HCT116 (cell line): ENCODE data around the gene PIAS3. TPM values are rescaled to one million over a fixed set of nuclear protein-coding genes. Genes with fewer than 3 reads are reported as not detected.

ENCODE experiments used
- ATAC-seq: fragments of 200-7000 bp; cut with Tn5 transposase; 2 replicates; pipeline ENCODE4 v1.9.1; 2020; ENCODE audit warnings: mild to moderate bottlenecking, moderate library complexity
- BruUV-seq: library from RNA; stranded (reverse); fragments of 400-500 nt; replicated peaks from 2 replicates; lab custom pipeline; 2021; lab: Mats Ljungman, UMichigan
- CTCF ChIA-PET: fragments of 300-600 bp; sonication (Branson Sonifier 250); formaldehyde crosslinking; loops from one replicate; lab custom pipeline; 2021; ENCODE audit warnings: antibody characterized with exemption; lab: Charles Lee
- POLR2A ChIA-PET: fragments of 300-600, 350-600 bp; sonication (Branson Sonifier 250); formaldehyde crosslinking; loops from one replicate; lab custom pipeline; 2021; ENCODE audit warnings: antibody characterized with exemption; lab: Charles Lee
- RAD21 ChIA-PET, 2 experiments: fragments of 300-600 bp; sonication (Branson Sonifier 250); formaldehyde crosslinking; loops; one replicate each; lab custom pipeline; 2023; ENCODE audit warnings: low total read pairs in 2 of 2; ENCODE audit not compliant: uncharacterized antibody in 2 of 2, unreplicated experiment in 2 of 2, low non-redundant PET in 1 of 2; lab: Charles Lee
- DNase-seq: peaks from one replicate; pipeline ENCODE4 v3.0.0-alpha.2; 2010; ENCODE audit warnings: low read depth, low spot score
- H2AFZ ChIP-seq: fragments of 200-600 bp; shearing (Covaris generic), sonication (generic); 2 replicates; pipeline ENCODE4 v1.6.1; 2017; ENCODE audit warnings: low read depth, mixed run types, mixed read lengths, antibody characterized with exemption, low read length; ENCODE audit not compliant: poor library complexity, severe bottlenecking
- H3K27ac ChIP-seq: 2 replicates; pipeline ENCODE4 v1.5.1; 2012; ENCODE audit warnings: low read depth, low read length
- H3K27me3 ChIP-seq: fragments of 200-600 bp; sonication (generic); 2 replicates; pipeline ENCODE4 v1.6.1; 2016; ENCODE audit warnings: mixed run types, low read length, mixed read lengths; ENCODE audit not compliant: insufficient read depth
- H3K36me3 ChIP-seq, 2 experiments: fragments of 200-500 bp in 1 of 2; fragments of 200-600 bp in 1 of 2; sonication (Bioruptor generic) in 1 of 2; sonication (generic) in 1 of 2; 2 replicates each; pipeline versions ENCODE4 v1.5.1 to v1.6.1; 2014 to 2016; ENCODE audit warnings: low read length in 2 of 2, inconsistent platforms in 1 of 2, mixed read lengths in 1 of 2, mixed run types in 1 of 2; ENCODE audit not compliant: insufficient read depth in 2 of 2, control insufficient read depth in 1 of 2
- H3K4me1 ChIP-seq, 2 experiments: fragments of 200-600 bp in 1 of 2; sonication (generic) in 1 of 2; 2 replicates each; pipeline versions ENCODE4 v1.5.1 to v1.6.1; 2012 to 2017; ENCODE audit warnings: low read length in 2 of 2, inconsistent platforms in 1 of 2, mild to moderate bottlenecking in 1 of 2, mixed read lengths in 1 of 2, mixed run types in 1 of 2, moderate library complexity in 1 of 2; ENCODE audit not compliant: insufficient read depth in 2 of 2, control insufficient read depth in 1 of 2
- H3K4me2 ChIP-seq: fragments of 200-600 bp; sonication (generic); 2 replicates; pipeline ENCODE4 v1.6.1; 2017; ENCODE audit warnings: mixed run types, low read length, mixed read lengths
- H3K4me3 ChIP-seq, 2 experiments: fragments of 200-600 bp in 1 of 2; sonication (generic) in 1 of 2; replicated peaks in 1 of 2; 2 replicates each; pipeline ENCODE4 v1.5.1; 2011 to 2016; ENCODE audit warnings: low read length in 2 of 2, control low read depth in 1 of 2, low read depth in 1 of 2, mild to moderate bottlenecking in 1 of 2, mixed read lengths in 1 of 2, mixed run types in 1 of 2
- H3K79me2 ChIP-seq: fragments of 200-600 bp; sonication (generic); 2 replicates; pipeline ENCODE4 v1.6.1; 2017; ENCODE audit warnings: mild to moderate bottlenecking, mixed run types, low read length, moderate library complexity, mixed read lengths; ENCODE audit not compliant: insufficient read depth
- H3K9ac ChIP-seq: fragments of 200-600 bp; sonication (generic); 2 replicates; pipeline ENCODE4 v1.6.1; 2016; ENCODE audit warnings: low read length, mixed read lengths
- H3K9me2 ChIP-seq: fragments of 200-600 bp; sonication (generic), shearing (Covaris generic); 2 replicates; pipeline ENCODE4 v1.6.1; 2017; ENCODE audit warnings: mixed run types, mild to moderate bottlenecking, moderate library complexity; ENCODE audit not compliant: insufficient read depth
- H3K9me3 ChIP-seq, 2 experiments: fragments of 200-500 bp in 1 of 2; fragments of 200-600 bp in 1 of 2; sonication (Bioruptor generic) in 1 of 2; sonication (generic) in 1 of 2; 2 replicates each; pipeline ENCODE4 v1.6.1; 2014 to 2017; ENCODE audit warnings: low read length in 2 of 2, mixed read lengths in 2 of 2, inconsistent platforms in 1 of 2, low read depth in 1 of 2, mild to moderate bottlenecking in 1 of 2, mixed run types in 1 of 2, moderate library complexity in 1 of 2; ENCODE audit not compliant: control insufficient read depth in 1 of 2, insufficient read depth in 1 of 2
- H4K20me1 ChIP-seq: fragments of 200-600 bp; sonication (generic), shearing (Covaris generic); 2 replicates; pipeline ENCODE4 v1.6.1; 2017; ENCODE audit warnings: mixed run types, mild to moderate bottlenecking, moderate library complexity; ENCODE audit not compliant: insufficient read depth
- CBX3 ChIP-seq: IDR thresholded peaks from 2 replicates; pipeline ENCODE4 v1.6.1; 2012; ENCODE audit warnings: low read depth
- CTCF ChIP-seq, 3 experiments: fragments of 200-600 bp in 1 of 3; sonication (generic) in 1 of 3; IDR thresholded peaks in 2 of 3; conservative IDR thresholded peaks in 1 of 3; 2 replicates each; pipeline ENCODE4 v1.5.1; 2012 to 2017; ENCODE audit warnings: low read depth in 2 of 3, low read length in 2 of 3, antibody characterized with exemption in 1 of 3, borderline replicate concordance in 1 of 3, control low read depth in 1 of 3, mild to moderate bottlenecking in 1 of 3, mixed read lengths in 1 of 3, mixed run types in 1 of 3, moderate library complexity in 1 of 3; ENCODE audit not compliant: insufficient read depth in 1 of 3
- ELF1 ChIP-seq: IDR thresholded peaks from 2 replicates; pipeline ENCODE4 v1.6.1; 2012; ENCODE audit warnings: low read depth, borderline replicate concordance
- EZH2phosphoT487 ChIP-seq: fragments of 200-600 bp; IDR thresholded peaks from 2 replicates; pipeline ENCODE4 v1.6.1; 2018; ENCODE audit warnings: antibody characterized with exemption, borderline replicate concordance
- JUND ChIP-seq: IDR thresholded peaks from 2 replicates; pipeline ENCODE4 v1.6.1; 2012
- RAD21 ChIP-seq: IDR thresholded peaks from 2 replicates; pipeline ENCODE4 v1.6.1; 2012; ENCODE audit warnings: low read depth, mild to moderate bottlenecking
- SIN3A ChIP-seq: IDR thresholded peaks from 2 replicates; pipeline ENCODE4 v1.6.1; 2012; ENCODE audit warnings: low read depth
- SRF ChIP-seq: IDR thresholded peaks from 2 replicates; pipeline ENCODE4 v1.6.1; 2012; ENCODE audit warnings: low read depth
- YY1 ChIP-seq: IDR thresholded peaks from 2 replicates; pipeline ENCODE4 v1.6.1; 2011; ENCODE audit warnings: low read length, low read depth, moderate library complexity, mild to moderate bottlenecking; ENCODE audit not compliant: insufficient replicate concordance; ENCODE audit errors: extremely low read depth
- ZBTB33 ChIP-seq: IDR thresholded peaks from 2 replicates; pipeline ENCODE4 v1.6.1; 2011; ENCODE audit warnings: mild to moderate bottlenecking, low read length, moderate library complexity; ENCODE audit not compliant: insufficient replicate concordance; ENCODE audit errors: extremely low read depth
- intact Hi-C: fragments of 100-400 bp; cut with micrococcal nuclease; formaldehyde crosslinking; loops from 2 replicates; pipeline ENCODE4 v1.10.0; 2022
- total RNA-seq: library from RNA; stranded (reverse); gene quantifications from one replicate; pipeline ENCODE4 v1.2.1, GENCODE V29; 2021; ENCODE audit not compliant: unreplicated experiment
- TF ChIP-seq, protein P1 (sequence below): IDR thresholded peaks from 2 replicates; pipeline ENCODE4 v1.6.1; 2012

The PIAS3 gene
- total RNA-seq, 1 experiment from 2014 or later: 31.2 TPM

GRCh38 chr1:145901312-145902021 lies 42.6 kb upstream of the PIAS3 start:
- no peaks in the 10 kb centered on the region for H3K27me3 ChIP-seq
- intact Hi-C loops: no loop called here
- H3K27ac ChIP-seq: no peak overlapping the region
- H2AFZ ChIP-seq: no peak overlapping the region
- no peaks in the 10 kb centered on the region for H3K9me2 ChIP-seq
- DNase-seq: no peak
- BruUV-seq: no TSS peak
- TF ChIP-seq RAD21 (peak; percentile 19; the same call in 1 of the 2 replicates), CTCF (IDR thresholded peaks at IDR 0.05 in 2 of 3, conservative IDR thresholded peaks at IDR 0.05 in 1 of 3; ENCODE audit: borderline replicate concordance in 1 of 3, insufficient read depth in 1 of 3, low read depth in 2 of 3, low read length in 2 of 3) (peak; percentile 23 to 32 (median 26); a peak in 4 of 6 replicates)
- TF ChIP-seq, protein P1, sequence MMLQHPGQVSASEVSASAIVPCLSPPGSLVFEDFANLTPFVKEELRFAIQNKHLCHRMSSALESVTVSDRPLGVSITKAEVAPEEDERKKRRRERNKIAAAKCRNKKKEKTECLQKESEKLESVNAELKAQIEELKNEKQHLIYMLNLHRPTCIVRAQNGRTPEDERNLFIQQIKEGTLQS: no peak
- no peak overlapping the region for H3K9ac ChIP-seq
- H3K4me3 ChIP-seq: no peak overlapping the region
- CTCF ChIA-PET: interaction anchor here (1.3 kb wide), 1 partner anchor 9 kb away, joined by 4 read pairs; no protein-coding TSS in a partner anchor
- no peaks in the 10 kb centered on the region for H3K79me2 ChIP-seq
- ATAC-seq: peak; percentile 78
- RAD21 ChIA-PET: no interaction called here
- no peaks in the 10 kb centered on the region for H3K9me3 ChIP-seq
- POLR2A ChIA-PET: no interaction called here
- no peaks in the 10 kb centered on the region for H4K20me1 ChIP-seq
- H3K4me1 ChIP-seq: no peaks in the 10 kb centered on the region
- no peaks in the 10 kb centered on the region for H3K36me3 ChIP-seq
- no peak overlapping the region for H3K4me2 ChIP-seq

DNA sequence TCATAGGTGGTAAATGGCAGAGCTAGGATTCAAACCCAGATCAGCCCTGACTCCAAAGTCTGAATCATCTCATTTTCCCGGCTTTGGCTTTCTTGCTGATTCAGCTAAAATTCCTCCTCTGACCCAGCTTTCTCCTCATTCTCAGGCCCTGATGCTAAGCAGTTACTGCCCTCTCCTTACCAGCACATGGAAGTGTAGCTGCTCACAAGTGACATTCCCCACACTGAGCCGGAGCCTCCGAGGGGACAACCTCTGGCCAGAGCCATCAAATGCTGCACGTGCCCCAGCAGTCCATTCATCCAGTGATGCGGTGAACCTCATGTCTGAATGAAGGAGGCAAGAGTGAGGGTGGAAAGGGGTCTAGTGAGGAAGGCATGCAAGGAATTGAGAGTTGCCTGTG lies 39.9 kb upstream of the PIAS3 start:
- H3K27me3 ChIP-seq: no peaks in the 10 kb centered on the region
- no peaks in the 10 kb centered on the region for H3K9me2 ChIP-seq
- intact Hi-C loops: no loop called here
- POLR2A ChIA-PET: no interaction called here
- no TSS peak for BruUV-seq
- no peaks in the 10 kb centered on the region for H4K20me1 ChIP-seq
- RAD21 ChIA-PET: no interaction called here
- CTCF ChIA-PET: no interaction called here
- ATAC-seq (no peak), DNase-seq (no peak)
- H3K36me3 ChIP-seq: no peaks in the 10 kb centered on the region
- no peak for TF ChIP-seq CTCF (IDR thresholded peaks at IDR 0.05 in 2 of 3, conservative IDR thresholded peaks at IDR 0.05 in 1 of 3; ENCODE audit: borderline replicate concordance in 1 of 3, insufficient read depth in 1 of 3, low read depth in 2 of 3, low read length in 2 of 3)
- no peak for TF ChIP-seq ELF1
- TF ChIP-seq JUND: no peak
- TF ChIP-seq SIN3A: no peak
- TF ChIP-seq RAD21: no peak
- no peak for TF ChIP-seq EZH2phosphoT487
- no peak for TF ChIP-seq CBX3
- TF ChIP-seq ZBTB33: no peak
- TF ChIP-seq YY1: no peak
- no peak for TF ChIP-seq SRF
- no peak overlapping the region for H2AFZ ChIP-seq
- H3K4me3 ChIP-seq: no peak overlapping the region
- H3K79me2 ChIP-seq: no peaks in the 10 kb centered on the region
- no peaks in the 10 kb centered on the region; a peak in 2 of 4 replicates for H3K4me1 ChIP-seq
- H3K27ac ChIP-seq: no peak overlapping the region
- no peaks in the 10 kb centered on the region for H3K9me3 ChIP-seq
- no peak overlapping the region for H3K9ac ChIP-seq
- no peak overlapping the region for H3K4me2 ChIP-seq
